Hematopoietic multipotent progenitor cell (in vitro differentiated cells): ENCODE measurements around the gene AGR2. TPM values are rescaled to one million over a fixed set of nuclear protein-coding genes. Genes with fewer than 3 reads are reported as not detected.
"Not testable (repeated sequence)": the region's sequence is repeated elsewhere in the genome, so short reads cannot be mapped to it uniquely, and the experiment has no call there.

Experiments used
- DNase-seq, 3 donors: peaks; one replicate each; pipeline ENCODE4 v3.0.0-alpha.2; 2011 to 2015; ENCODE audit warnings: low read depth in 2 of 3, low spot score in 2 of 3
- total RNA-seq: library from RNA; depleted of rRNA; stranded (reverse); fragments of >200 nt; gene quantifications from one replicate; pipeline ENCODE4 v1.2.3, GENCODE V29; 2012

AGR2 gene
- total RNA-seq, 1 donor: 0.27 TPM

DNA sequence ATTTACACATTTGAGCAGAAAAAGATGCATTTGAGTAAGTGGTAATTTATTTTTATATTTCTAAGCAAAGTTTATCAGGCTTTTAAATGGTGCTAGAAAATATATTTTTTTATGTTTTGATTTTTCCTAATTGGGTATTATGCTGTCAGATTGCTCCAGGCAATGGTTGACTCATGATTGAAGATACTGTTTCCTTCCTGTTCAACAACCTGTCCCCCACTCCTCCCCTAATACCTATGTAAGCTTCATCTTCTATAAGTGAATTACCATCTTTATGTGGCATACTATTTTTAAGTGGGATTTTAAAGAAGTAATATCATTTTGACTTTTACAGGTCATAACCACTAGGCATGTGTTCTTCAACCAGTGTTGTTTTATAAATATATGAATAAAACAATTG is 29.8 kb downstream of the AGR2 start:
- no peak for DNase-seq

DNA sequence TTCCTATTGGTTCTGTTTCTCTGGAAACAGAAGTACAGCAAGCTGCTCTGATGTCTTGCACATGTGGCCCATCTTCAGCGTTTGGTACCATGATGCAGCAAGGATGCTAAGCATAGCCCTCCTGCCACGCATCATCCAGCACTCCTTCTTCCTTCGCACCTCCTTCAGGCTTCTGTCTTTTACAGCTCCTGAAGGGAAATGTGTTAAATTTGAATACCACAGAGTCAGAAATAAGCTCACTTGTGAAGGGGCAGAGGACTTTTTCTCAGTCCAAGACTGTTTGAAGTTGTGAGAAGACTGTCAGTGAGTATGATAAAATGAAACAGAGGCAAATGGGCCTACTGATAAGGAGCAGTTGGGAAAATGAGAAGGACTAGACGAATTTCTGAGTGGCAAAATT is 30.5 kb downstream of the AGR2 start:
- no peak for DNase-seq

DNA sequence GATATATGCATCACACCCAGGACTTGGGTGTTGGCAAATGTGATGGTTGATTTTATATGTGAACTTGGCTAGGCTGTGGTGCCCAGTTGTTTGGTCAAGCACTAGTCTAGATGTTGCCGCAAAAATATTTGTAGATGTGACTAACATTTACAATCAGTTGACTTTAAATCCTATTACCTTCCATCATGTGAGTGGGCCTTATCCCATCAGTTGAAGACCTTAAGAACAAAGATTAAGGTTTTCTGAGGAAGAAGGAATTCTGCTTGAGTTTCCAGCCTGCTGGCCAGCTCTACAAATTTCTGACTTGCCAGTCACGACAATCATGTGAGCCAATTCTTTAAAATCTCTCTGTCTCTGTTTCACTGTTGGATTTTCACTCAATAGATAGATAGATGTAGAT is 30.9 kb downstream of the AGR2 start:
- no peak for DNase-seq

DNA sequence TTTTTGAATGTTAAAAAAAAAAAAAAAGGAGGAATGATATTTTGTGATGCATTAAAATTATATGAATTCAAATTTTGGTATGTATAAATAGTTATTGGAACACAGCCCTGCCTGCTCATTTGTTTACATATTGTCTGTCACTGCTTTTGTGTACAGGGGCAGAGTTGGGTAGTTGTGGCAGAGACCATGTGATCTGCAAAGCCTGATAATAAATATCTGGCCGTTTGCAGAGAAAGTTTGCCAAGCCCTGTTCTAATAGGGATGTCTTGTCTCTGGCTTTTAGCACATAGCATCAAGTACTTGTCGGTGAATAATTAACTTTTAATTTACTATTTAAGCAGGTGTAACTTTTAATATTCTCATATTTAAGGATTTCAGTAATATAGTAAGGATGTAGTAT is 31.5 kb downstream of the AGR2 start:
- no peak for DNase-seq

DNA sequence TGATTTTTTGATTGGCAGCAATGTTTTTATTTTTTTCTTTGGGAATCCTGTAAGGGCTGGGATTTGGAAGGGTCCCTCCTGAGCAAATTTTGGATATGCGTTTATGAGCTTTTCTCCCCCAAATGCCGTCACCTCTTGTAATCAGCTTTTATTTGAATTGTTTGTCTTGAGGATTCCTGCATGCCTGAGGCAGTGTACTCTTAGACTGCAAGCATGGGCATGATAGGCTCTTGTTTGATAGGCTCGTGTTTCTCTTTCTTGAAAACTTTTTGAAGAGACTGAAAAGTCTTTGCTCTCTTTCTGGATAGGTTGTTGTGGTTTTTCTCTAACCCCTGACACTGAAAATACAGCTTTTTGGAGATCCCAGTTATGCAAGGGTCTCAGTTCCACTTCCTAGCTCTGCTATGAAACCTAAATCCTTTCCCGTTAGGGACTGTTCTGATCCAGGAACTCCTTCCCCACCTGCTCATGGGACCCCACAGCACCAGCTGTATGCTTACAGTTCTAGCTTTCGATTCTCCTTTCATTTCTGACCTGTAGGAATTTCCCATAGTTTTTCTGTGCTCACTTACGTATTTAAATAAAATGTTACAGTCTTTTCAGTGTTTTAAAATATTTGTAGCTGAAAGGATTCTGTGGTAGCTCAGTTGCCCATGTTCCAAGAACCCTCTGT is 34.0 kb downstream of the AGR2 start:
- DNase-seq: no peak

DNA sequence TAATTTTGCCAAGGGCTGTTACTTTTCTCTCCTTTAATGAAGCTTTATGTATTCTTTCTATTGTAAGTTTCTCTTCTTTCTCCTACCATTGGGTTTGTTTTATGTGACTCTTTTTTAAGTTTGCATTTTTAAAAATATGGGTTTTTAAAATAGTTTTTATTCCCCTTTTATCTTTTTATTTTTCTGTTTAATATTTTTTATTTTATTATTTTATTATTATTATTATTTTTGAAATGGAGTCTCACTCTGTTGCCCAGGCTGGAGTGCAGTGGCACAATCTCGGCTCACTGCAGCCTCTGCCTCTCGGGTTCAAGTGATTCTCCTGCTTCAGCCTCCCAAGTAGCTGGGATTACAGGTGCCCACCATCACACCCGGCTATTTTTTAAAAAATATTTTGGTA is 34.8 kb downstream of the AGR2 start:
- not testable (repeated sequence) for DNase-seq

DNA sequence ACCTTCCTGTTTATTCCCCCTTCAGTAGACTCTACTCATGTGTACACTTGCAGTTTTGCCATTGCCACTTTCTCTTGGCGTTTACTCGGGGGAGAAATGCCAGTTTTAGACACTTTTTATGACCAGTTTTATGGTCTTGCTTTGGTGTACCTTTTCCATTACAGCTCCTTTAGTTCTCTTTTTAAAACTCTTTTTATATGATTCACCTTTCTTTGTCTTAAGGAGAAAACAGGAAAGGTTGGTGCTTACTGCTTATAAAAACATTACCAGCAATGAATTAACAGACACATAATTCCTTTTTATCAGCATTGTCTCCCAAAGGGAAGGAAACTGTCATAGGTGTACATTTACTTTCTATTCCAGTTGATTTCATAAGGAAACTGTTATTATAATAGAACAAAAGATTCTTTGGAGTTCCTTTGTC is 39.4 kb downstream of the AGR2 start:
- no peak for DNase-seq

DNA sequence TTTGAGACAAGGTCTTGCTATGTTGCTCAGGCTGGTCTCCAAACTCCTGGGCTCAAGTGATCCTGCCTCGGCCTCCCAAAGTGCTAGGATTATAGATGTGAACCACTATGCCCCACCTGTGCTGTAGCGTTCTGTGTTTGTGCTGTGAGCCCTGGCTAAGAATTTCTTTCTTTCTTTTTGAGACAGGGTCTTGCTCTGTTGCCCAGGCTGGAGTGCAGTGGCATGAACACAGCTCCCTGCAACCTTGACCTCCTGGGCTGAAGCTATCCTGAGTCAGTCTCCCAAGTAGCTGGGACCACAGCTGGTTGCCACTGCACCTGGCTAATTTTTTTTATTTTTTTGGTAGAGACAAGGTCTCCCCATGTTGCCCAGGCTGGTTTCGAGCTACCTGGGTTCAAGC is 39.9 kb downstream of the AGR2 start:
- no peak for DNase-seq

DNA sequence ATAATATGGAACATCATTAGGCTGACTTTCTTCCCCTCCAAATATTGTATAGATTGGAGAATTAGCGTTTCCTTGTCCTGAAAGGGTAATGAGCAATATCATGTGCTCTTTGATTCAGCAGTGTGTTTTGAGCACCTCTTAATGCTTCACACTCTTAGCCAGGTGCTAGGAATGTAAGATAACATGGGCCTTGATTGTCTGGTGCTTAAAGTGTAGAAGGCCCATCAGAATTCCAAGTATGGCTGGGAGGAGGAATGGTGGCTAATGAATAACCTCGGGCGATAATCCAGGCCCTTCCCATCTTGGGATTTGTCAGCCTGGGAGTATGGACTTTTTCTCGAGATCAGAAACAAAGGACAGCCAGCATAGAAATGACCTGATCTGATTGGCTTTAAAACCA is 42.6 kb downstream of the AGR2 start:
- no peak for DNase-seq

DNA sequence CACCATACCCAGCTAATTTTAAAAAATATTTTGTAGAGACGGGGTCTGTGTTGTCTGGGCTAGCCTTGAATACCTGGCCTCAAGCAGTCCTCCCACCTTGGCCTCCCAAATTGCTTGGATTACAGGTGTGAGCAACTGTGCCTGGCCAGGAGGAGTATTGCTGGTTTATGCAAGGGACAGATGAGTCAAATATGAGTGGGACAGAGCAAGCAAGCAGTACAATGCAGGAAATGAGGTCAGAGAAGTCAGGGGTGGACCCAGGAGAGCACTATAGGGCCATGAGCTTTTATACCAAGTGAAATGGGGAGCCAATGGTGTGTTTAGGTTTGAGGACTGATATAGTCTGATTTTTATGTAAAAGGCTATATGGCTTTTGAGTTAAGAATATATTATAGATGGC is 45.0 kb downstream of the AGR2 start:
- DNase-seq: no peak

DNA sequence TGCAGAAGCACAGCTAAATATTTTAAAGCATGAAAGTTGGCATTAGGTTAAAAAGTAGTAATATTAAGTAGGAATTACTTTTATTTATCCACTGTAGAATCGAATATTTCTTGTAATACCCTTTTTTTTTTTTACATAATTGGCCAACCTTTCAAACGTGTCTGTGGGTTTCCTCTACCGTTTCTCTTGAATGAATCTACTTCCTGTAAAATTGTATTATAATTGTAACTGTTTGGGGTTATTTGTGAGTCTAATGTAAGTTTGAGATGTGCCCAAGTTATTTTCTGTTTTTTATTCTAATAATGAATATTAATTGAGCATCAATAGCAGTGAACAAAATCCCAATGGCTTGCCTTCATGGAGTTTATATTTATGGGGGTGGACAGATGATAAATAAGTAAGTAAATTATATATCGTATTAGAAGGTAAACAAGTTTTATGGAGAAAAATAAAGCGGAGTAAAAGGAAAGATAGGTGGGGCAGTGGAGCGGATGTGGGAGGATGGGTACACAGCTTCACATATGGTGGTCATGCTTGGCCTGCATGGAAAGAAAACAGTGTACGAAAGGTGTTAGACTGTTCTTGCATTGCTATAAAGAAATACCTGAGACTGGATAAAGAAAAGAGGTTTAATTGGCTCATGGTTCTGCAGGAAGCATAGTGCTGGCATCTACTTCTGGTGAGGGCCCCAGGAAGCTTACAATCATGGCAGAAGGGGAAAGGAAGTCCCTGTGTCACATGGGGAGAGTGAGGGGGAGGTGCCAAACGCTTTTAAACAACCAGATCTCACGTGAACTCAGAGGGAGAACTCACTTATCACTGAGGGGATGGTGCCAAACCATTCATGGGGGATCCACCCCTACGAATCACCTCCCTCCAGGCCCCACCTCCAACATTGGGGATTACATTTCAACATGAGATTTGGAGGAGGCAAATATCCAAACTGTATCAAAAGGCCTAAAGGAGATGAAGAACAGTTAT is 45.9 kb downstream of the AGR2 start:
- DNase-seq: peak in 1 of 3 donors; percentile 32

DNA sequence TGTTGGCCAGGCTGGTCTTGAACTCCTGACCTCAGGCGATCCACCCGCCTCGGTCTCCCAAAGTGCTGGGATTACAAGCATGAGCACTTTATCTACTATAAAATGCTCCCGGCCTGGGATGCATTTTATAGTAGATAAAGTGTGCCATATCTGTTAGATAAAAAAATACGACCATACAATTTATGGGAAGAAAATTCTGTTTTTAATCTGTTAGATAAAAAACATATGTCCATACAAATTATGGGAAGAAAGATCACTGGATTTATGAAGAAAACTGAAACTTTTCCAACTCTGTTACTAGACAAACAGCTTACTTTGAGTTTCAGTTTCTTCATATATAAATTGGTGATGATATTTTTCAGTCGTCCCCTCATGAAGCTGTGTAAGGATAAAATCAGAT is 46.8 kb downstream of the AGR2 start:
- no peak for DNase-seq

DNA sequence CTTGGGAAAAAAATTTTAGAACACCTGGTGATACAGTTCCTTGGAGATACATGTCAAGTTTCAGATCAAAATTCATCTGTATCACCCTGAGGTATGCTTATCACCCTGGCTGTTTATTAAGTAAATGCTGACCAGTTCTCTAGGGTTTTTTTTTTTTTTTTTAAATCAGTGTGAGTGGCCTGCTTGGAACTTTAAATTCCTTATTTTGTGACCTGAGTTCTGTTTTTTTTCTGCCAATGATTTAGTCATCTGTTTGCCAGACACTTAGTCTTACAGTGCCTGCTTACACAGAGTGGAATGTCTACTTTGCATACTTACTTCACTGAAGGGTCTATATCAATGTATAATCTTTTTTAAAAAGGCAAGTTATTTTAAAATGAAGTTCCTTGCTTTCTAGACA is 49.4 kb downstream of the AGR2 start:
- DNase-seq: no peak

DNA sequence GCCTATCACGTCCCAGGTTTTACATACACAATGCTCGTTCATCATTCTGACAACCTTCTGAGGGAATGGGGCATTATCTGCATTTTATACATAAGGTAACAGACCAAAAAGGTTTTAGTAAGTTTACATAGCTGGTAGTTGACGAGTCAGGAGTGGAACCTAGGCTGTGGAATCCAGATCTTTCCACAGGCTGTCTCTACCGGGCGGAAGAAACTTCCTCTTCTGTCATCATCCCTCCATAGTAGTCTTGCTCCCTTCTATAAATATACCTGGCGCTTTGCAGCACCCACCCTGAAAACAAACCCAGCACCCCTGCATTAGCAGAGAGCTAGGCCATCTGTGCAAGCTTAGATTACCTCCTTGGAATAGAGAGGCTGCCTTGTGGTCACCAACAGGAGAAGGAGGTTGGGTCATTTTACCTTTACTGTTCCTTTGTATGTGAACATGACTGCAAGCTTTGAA is 49.9 kb downstream of the AGR2 start:
- DNase-seq: no peak

DNA sequence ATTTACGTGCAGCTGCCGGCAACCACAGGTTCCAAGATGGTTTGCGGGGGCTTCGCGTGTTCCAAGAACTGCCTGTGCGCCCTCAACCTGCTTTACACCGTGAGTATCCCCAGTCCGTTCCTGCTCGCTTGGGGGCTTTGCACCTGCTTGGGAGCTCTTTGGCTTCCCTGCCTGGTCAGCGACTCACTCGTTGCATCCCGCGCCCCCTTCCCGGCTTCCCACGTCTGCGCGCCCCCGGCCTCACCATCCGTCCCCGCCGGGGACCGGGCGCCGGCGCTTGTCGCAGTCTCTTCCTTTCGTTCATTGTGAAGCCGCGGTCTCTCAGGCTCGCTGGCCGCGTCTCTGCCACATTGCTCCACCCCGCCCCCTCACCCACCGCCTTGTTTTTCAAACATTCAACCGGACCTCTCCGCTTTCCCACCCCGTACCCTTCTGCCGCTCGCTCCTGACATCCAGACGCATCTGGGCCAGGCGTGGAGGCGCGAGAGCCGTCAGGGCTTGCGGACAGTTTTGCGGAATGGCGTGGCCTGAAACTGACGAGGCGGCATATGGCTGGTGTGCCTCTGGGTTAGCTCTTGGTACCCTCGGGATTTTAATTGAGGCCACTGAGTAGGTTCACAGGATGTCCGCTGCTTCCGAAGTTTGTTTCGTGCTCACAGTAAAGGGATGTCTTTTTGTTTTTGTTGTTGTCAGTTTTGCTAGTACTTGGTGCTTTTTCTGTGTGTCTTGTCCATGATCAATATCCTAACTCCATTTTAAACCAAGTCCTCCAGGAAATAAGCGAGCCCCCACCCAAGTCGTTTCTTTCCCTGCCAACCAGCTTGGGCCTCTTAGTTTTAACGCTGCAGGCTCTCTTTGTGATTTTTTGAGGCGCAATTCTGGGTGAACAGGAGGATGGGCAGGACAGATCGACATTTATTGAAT is 50.6 kb downstream of the AGR2 start:
- peak in 1 of 3 donors; percentile 39 for DNase-seq

DNA sequence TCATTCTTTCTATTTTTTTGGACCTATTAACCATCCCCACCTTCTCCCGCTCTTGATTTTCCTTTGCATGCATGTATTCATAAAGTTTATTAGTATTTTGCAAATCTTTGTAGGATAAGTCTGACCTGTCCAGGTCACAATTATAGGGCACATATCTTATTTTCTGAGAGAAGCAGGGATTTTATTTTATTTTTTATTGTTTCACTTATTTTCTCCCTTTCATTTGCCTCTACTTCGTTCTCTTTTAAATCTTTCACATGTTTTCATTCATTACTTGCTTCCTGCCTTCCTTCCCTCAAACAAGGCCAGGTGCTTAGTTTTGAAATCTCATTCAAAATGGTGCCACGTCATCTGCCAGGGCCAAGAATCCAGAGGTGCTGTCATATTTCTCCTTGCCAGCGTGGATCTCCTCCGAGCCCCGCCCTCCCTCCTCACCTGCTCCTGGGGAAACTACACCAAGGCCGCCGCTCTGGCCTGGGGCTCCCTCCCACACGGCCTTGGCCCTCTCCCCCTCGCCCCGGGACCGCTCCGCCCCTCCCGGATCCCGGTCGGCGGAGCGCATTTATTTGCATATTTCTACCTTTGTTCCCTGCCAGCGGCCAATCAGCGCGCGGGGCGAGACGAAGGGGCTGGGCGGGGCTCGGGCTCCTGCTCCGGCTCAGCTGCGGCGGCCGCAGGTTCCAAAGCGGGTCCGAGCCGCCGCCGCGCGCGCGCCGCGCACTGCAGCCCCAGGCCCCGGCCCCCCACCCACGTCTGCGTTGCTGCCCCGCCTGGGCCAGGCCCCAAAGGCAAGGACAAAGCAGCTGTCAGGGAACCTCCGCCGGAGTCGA is 51.5 kb downstream of the AGR2 start, which contains the start of gene TSPAN13:
TSPAN13 (plus strand) TSS at position 654 of the 830 bp plus-strand sequence. CDS start 213 bp downstream, outside the sequence.
- peak; percentile 7 to 86 (median 84) for DNase-seq

DNA sequence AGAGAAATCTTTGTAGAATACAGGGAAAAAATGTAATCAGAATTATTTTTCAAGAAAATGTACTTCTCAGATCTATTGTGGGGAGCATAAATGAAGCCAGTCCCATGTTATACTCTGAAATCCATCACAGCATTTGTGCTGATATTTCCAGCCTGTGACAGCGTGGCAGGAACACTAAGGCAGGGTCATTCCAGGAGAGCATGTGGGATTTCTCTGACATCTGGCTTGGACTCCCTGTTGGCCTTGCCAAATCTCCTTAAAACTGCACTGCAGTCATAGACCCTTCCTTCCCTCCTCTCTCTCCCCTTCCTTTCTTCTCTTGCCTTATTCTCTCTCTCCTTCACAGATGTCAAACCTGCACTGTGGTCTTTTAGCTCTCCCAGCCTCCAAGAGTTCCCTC is 57.7 kb downstream of the AGR2 start:
- DNase-seq: no peak

DNA sequence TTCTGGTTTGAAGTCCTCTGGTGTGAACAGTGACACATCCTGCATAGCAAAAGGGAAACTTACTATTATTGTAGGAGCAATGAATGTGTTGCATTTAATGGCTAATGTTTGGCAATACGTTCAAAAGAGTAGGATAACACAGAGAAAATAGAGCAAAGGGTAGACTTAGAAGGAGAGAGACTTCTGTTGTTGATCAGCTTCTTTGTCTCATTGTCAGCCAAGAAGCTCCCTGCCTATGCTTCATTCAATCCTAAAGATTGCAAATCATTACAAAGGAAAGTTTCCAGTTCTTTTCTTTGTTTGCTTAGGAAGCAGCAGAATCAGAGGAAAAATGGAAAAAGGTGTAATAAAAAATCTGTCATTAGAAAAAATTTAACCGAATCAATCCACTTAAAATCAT is 59.2 kb downstream of the AGR2 start:
- no peak for DNase-seq

DNA sequence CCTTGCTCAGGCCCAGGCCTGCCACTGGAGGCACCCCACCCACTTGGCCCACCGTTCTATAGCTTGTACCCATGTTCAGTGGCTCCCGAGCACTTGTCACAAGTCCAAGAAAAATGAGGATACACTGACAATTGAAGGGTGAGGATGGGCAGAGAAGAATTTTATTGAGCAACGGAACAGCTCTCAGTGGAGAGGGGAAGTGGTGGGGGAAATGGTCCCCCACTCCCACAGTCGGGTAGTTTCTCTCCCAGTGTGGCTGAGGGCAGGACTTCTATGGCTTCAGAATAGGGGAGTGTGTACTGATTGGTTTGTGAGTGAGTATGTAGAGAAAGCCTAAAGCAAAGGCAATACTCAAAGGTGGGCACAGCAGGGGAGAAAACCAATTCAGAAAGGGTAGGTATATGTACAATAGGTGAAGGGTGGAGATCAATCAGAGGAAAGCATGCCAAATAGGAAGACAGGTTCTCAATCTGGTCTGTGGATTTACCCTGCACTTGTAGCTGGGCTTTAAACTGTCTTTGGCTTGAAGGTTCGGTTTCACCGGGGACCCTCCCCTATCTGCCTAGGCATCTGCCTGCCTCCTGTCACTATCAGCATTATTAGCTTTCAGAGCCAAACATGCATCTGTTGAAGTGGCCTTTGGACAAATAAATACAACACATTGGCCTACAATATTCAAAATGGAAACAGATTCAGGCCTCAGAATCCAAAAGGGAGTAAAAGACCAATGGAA is 60.1 kb downstream of the AGR2 start:
- DNase-seq: no peak
